Measurements from ENCODE around the gene TMEM203. TPM values are rescaled to one million over a fixed set of nuclear protein-coding genes. Genes with fewer than 3 reads are reported as not detected.

TMEM203 gene
- polyA plus RNA-seq, 1 of the 3 experiments (the other 2 are of a cell fraction), result 55.6 TPM

- POLR2A ChIA-PET, result no interaction called here
- H3K27me3 ChIP-seq (ENCODE audit: insufficient read depth), result no peaks in the 10 kb centered on the region
Measured at GRCh38 chr9:137182836-137183235, 22.6 kb downstream of the TMEM203 start.

GRCh38 chr9:137181680-137182079 lies 23.8 kb downstream of the TMEM203 start:
- H3K27ac ChIP-seq (ENCODE audit: low read depth in 2 of 2, low read length in 1 of 2), result no peak overlapping the region
- no peaks in the 10 kb centered on the region for H3F3A ChIP-seq (replicated peaks; ENCODE audit: insufficient read depth)
- DNase-seq, result no peak
- H3K36me3 ChIP-seq (replicated peaks in 1 of 2; ENCODE audit: control insufficient read depth in 1 of 2, insufficient read depth in 2 of 2, low read length in 1 of 2), result peaks cover 0 to 67% of the 10 kb centered on the region in 2 experiments
- no peaks in the 10 kb centered on the region for H4K20me1 ChIP-seq (ENCODE audit: insufficient read depth)
- WGBS (ENCODE audit: low lambda C conversion rate), result 92% methylated on average over 14 of the region's 22 CpGs
- TF ChIP-seq MEF2A (IDR thresholded peaks at IDR 0.05; ENCODE audit: borderline replicate concordance, low read depth) (no peak), TAF1 (IDR thresholded peaks at IDR 0.05; ENCODE audit: borderline replicate concordance, low read depth, low read length) (no peak)
- no peaks in the 10 kb centered on the region for H3K9me3 ChIP-seq
- H3K4me1 ChIP-seq (ENCODE audit: control insufficient read depth in 1 of 2, insufficient read depth in 2 of 2, low read depth in 1 of 2, low read length in 1 of 2), result peaks cover 1 to 10% of the 10 kb centered on the region in 2 experiments; a peak in 1 of 4 replicates
- POLR2A ChIA-PET, result interaction anchor here (0.6 kb wide), 1 partner anchor 52 kb away, joined by 3 read pairs; no protein-coding TSS in a partner anchor
- H3K4me3 ChIP-seq (ENCODE audit: low read depth in 2 of 2, low read length in 1 of 2), result no peak overlapping the region
- H3K79me2 ChIP-seq (ENCODE audit: insufficient read depth), result peaks cover 8% of the 10 kb centered on the region
- H3K4me2 ChIP-seq, result no peak overlapping the region
- H2AFZ ChIP-seq (ENCODE audit: low read depth), result no peak overlapping the region
- H3K9me2 ChIP-seq, result no peaks in the 10 kb centered on the region
- CTCF ChIA-PET, result interaction anchor here (0.9 to 1.7 kb wide), 3 partner anchors 26 to 55 kb away, joined by 3 to 5 read pairs (median 3); no protein-coding TSS in a partner anchor
- H3K27me3 ChIP-seq (ENCODE audit: insufficient read depth), result no peaks in the 10 kb centered on the region
- no peak overlapping the region for H3K9ac ChIP-seq

More at GRCh38 chr9:137182836-137183235, 22.6 kb downstream of the TMEM203 start:
- DNase-seq, result no peak
- Histone ChIP-seq H3K9ac (no peak overlapping the region), H3K27ac (ENCODE audit: low read depth in 2 of 2, low read length in 1 of 2) (no peak overlapping the region), H3K79me2 (ENCODE audit: insufficient read depth) (peaks cover 20% of the 10 kb centered on the region), H3K4me1 (ENCODE audit: control insufficient read depth in 1 of 2, insufficient read depth in 2 of 2, low read depth in 1 of 2, low read length in 1 of 2) (peaks cover 6 to 21% of the 10 kb centered on the region in 2 experiments; a peak in 1 of 4 replicates), H3F3A (replicated peaks; ENCODE audit: insufficient read depth) (no peaks in the 10 kb centered on the region), H3K9me3 (no peaks in the 10 kb centered on the region), H3K4me3 (ENCODE audit: low read depth in 2 of 2, low read length in 1 of 2) (no peak overlapping the region), H3K36me3 (replicated peaks in 1 of 2; ENCODE audit: control insufficient read depth in 1 of 2, insufficient read depth in 2 of 2, low read length in 1 of 2) (peaks cover 0 to 65% of the 10 kb centered on the region in 2 experiments), H2AFZ (ENCODE audit: low read depth) (no peak overlapping the region), H4K20me1 (ENCODE audit: insufficient read depth) (no peaks in the 10 kb centered on the region), H3K9me2 (no peaks in the 10 kb centered on the region), H3K4me2 (no peak overlapping the region)
- CTCF ChIA-PET, result no interaction called here
- TF ChIP-seq FOXM1 (IDR thresholded peaks at IDR 0.05; ENCODE audit: low read depth), result no peak
- TF ChIP-seq ELF1 (IDR thresholded peaks at IDR 0.05), result no peak
- 92% methylated on average over 13 of the region's 17 CpGs for WGBS (ENCODE audit: low lambda C conversion rate)

GRCh38 chr9:137180491-137180890 lies 25.0 kb downstream of the TMEM203 start:
- ChIA-PET CTCF (interaction anchor here (1.7 kb wide), 1 partner anchor 56 kb away, joined by 5 read pairs; no protein-coding TSS in a partner anchor), POLR2A (interaction anchor here (0.7 kb wide), 1 partner anchor 9 kb away, joined by 3 read pairs; no protein-coding TSS in a partner anchor)
- DNase-seq, result no peak
- H2AFZ ChIP-seq (ENCODE audit: low read depth), result no peak overlapping the region
- no peak overlapping the region for H3K27ac ChIP-seq (ENCODE audit: low read depth in 2 of 2, low read length in 1 of 2)
- peaks cover 0 to 2% of the 10 kb centered on the region in 2 experiments; a peak in 1 of 4 replicates for H3K4me1 ChIP-seq (ENCODE audit: control insufficient read depth in 1 of 2, insufficient read depth in 2 of 2, low read depth in 1 of 2, low read length in 1 of 2)
- peaks cover 0 to 61% of the 10 kb centered on the region in 2 experiments for H3K36me3 ChIP-seq (replicated peaks in 1 of 2; ENCODE audit: control insufficient read depth in 1 of 2, insufficient read depth in 2 of 2, low read length in 1 of 2)
- H4K20me1 ChIP-seq (ENCODE audit: insufficient read depth), result no peaks in the 10 kb centered on the region
- no peak overlapping the region for H3K4me3 ChIP-seq (ENCODE audit: low read depth in 2 of 2, low read length in 1 of 2)
- H3K9me3 ChIP-seq, result no peaks in the 10 kb centered on the region
- WGBS (ENCODE audit: low lambda C conversion rate), result 90% methylated on average over 5 of the region's 20 CpGs
- no peaks in the 10 kb centered on the region for H3K79me2 ChIP-seq (ENCODE audit: insufficient read depth)
- H3K9me2 ChIP-seq, result no peaks in the 10 kb centered on the region
- no peak overlapping the region for H3K9ac ChIP-seq
- H3K4me2 ChIP-seq, result no peak overlapping the region
- H3K27me3 ChIP-seq (ENCODE audit: insufficient read depth), result no peaks in the 10 kb centered on the region
- H3F3A ChIP-seq (replicated peaks; ENCODE audit: insufficient read depth), result no peaks in the 10 kb centered on the region
- TF ChIP-seq RAD21 (IDR thresholded peaks at IDR 0.05; ENCODE audit: low read length), result no peak
- TF ChIP-seq FOXM1 (IDR thresholded peaks at IDR 0.05; ENCODE audit: low read depth), result no peak
- TF ChIP-seq EP300 (IDR thresholded peaks at IDR 0.05; ENCODE audit: borderline replicate concordance in 1 of 2, low read depth in 1 of 2, low read length in 1 of 2), result no peak
- no peak for TF ChIP-seq NRF1 (IDR thresholded peaks at IDR 0.05; ENCODE audit: low read depth, low read length)
- TF ChIP-seq REST (IDR thresholded peaks at IDR 0.05; ENCODE audit: low read depth, low read length), result no peak
- no peak for TF ChIP-seq RFX5 (IDR thresholded peaks at IDR 0.05; ENCODE audit: low read length)
- TF ChIP-seq USF1 (IDR thresholded peaks at IDR 0.05; ENCODE audit: borderline replicate concordance, low read depth), result no peak
- no peak for TF ChIP-seq YY1 (IDR thresholded peaks at IDR 0.05; ENCODE audit: low read depth)
- no peak for TF ChIP-seq CHD2 (IDR thresholded peaks at IDR 0.05; ENCODE audit: low read length, partially characterized antibody)
- TF ChIP-seq IRF3 (IDR thresholded peaks at IDR 0.05; ENCODE audit: low read depth, low read length), result no peak
- no peak for TF ChIP-seq MAX (IDR thresholded peaks at IDR 0.05; ENCODE audit: low read depth)
- no peak for TF ChIP-seq GATA2 (CRISPR knock-in tag; IDR thresholded peaks at IDR 0.05)
- no peak for TF ChIP-seq TAF1 (IDR thresholded peaks at IDR 0.05; ENCODE audit: borderline replicate concordance, low read depth, low read length)
- no peak for TF ChIP-seq JUND (IDR thresholded peaks at IDR 0.05)
- TF ChIP-seq MEF2A (IDR thresholded peaks at IDR 0.05; ENCODE audit: borderline replicate concordance, low read depth), result no peak
- TF ChIP-seq FOXJ3 (CRISPR knock-in tag; IDR thresholded peaks at IDR 0.05), result no peak
